ENCODE data around the gene CMSS1.

The CMSS1 gene

DNA sequence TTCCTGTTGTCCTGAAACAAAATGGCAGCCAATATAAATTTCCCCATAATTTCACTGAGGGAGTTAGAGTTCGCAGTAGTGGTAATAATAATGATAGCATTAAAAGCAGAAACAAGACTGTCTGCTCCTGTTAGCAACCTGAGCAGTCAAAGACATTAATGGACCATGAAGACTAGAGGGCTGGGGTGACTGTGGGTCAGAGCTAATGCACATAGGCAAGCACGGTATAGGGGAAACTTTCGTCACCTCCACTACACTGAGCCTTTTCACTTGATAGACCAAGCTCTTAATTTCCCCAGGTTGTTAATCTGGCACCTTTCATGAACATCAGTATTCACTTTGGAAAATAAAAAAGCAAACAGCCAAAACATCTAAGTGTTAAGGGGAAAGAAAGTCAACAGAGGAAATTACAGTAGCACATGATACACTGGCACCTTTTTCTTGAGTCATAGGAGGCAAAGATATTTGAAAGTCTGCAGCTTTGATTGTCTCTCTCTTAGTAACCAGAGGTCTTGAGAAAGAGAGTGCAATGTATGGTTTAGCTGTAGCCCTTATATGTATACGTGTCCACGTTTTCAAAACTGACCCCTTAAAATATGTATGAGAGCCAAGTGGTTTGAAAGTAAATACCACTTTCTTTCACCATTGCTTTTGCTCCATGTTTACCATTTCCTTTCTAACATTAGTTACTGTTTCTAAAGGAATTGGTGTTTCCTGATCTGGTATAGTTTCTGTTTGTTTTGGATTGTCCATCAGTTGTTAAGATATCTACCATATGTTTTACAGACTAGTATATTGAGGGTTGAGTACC is 191.8 kb downstream of the CMSS1 start:
- DNase-seq (ENCODE audit: low read depth, low spot score), result no peak
- Histone ChIP-seq H3K9me3 (ENCODE audit: insufficient read depth, low read length) (no peaks in the 10 kb centered on the region), H3K4me1 (ENCODE audit: insufficient read depth, insufficient read length) (no peaks in the 10 kb centered on the region), H3K9ac (ENCODE audit: insufficient read length, low read depth) (no peak overlapping the region), H3K4me3 (ENCODE audit: insufficient read length, low read depth) (no peak overlapping the region), H3K36me3 (ENCODE audit: insufficient read depth, insufficient read length, low read length) (no peaks in the 10 kb centered on the region), H3K27me3 (ENCODE audit: insufficient read depth, insufficient read length) (no peaks in the 10 kb centered on the region)
- no peak for TF ChIP-seq SUZ12 (IDR thresholded peaks at IDR 0.05; ENCODE audit: extremely low read depth, insufficient read depth, insufficient read length)
- no peak for TF ChIP-seq ZNF274 (IDR thresholded peaks at IDR 0.05; ENCODE audit: low read depth, low read length)
- no peak for TF ChIP-seq YY1 (IDR thresholded peaks at IDR 0.05; ENCODE audit: insufficient read depth, insufficient read length)

DNA sequence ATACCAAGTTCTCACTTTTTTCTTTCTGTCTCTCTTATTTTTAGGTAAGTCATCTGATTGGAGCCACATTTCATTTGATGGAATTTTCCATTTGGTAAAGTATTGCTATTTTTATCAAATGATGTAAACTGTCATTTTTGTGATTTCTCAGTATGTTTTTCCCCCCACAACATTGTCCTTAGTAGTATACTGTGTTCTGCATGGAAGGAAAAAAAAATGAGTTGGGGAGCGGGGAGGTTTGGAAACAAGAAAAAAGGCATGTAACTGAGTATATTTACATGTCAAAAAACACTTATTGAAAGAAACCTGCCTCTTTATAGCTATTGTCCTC is 192.4 kb downstream of the CMSS1 start:
- no peak for DNase-seq (ENCODE audit: low read depth, low spot score)
- Histone ChIP-seq H3K27me3 (ENCODE audit: insufficient read depth, insufficient read length) (no peaks in the 10 kb centered on the region), H3K4me3 (ENCODE audit: insufficient read length, low read depth) (no peak overlapping the region), H3K9me3 (ENCODE audit: insufficient read depth, low read length) (no peaks in the 10 kb centered on the region), H3K9ac (ENCODE audit: insufficient read length, low read depth) (no peak overlapping the region), H3K4me1 (ENCODE audit: insufficient read depth, insufficient read length) (no peaks in the 10 kb centered on the region), H3K36me3 (ENCODE audit: insufficient read depth, insufficient read length, low read length) (no peaks in the 10 kb centered on the region)
- no peak for TF ChIP-seq ZNF274 (IDR thresholded peaks at IDR 0.05; ENCODE audit: low read depth, low read length)
- no peak for TF ChIP-seq SUZ12 (IDR thresholded peaks at IDR 0.05; ENCODE audit: extremely low read depth, insufficient read depth, insufficient read length)
- TF ChIP-seq YY1 (IDR thresholded peaks at IDR 0.05; ENCODE audit: insufficient read depth, insufficient read length), result no peak

- H3K4me1 ChIP-seq (ENCODE audit: insufficient read depth, insufficient read length), result no peaks in the 10 kb centered on the region
- TF ChIP-seq YY1 (IDR thresholded peaks at IDR 0.05; ENCODE audit: insufficient read depth, insufficient read length) (no peak), ZNF274 (IDR thresholded peaks at IDR 0.05; ENCODE audit: low read depth, low read length) (no peak), SUZ12 (IDR thresholded peaks at IDR 0.05; ENCODE audit: extremely low read depth, insufficient read depth, insufficient read length) (no peak)
- H3K27me3 ChIP-seq (ENCODE audit: insufficient read depth, insufficient read length), result no peaks in the 10 kb centered on the region
- no peak for DNase-seq (ENCODE audit: low read depth, low spot score)
- H3K4me3 ChIP-seq (ENCODE audit: insufficient read length, low read depth), result no peak overlapping the region
- no peak overlapping the region for H3K9ac ChIP-seq (ENCODE audit: insufficient read length, low read depth)
- no peaks in the 10 kb centered on the region for H3K36me3 ChIP-seq (ENCODE audit: insufficient read depth, insufficient read length, low read length)
- no peaks in the 10 kb centered on the region for H3K9me3 ChIP-seq (ENCODE audit: insufficient read depth, low read length)
These were observed 201.1 kb downstream of the CMSS1 start for GRCh38 chr3:100018806-100019205.

- Histone ChIP-seq H3K36me3 (ENCODE audit: insufficient read depth, insufficient read length, low read length) (no peaks in the 10 kb centered on the region), H3K9me3 (ENCODE audit: insufficient read depth, low read length) (no peaks in the 10 kb centered on the region), H3K9ac (ENCODE audit: insufficient read length, low read depth) (no peak overlapping the region), H3K27me3 (ENCODE audit: insufficient read depth, insufficient read length) (no peaks in the 10 kb centered on the region), H3K4me3 (ENCODE audit: insufficient read length, low read depth) (no peak overlapping the region), H3K4me1 (ENCODE audit: insufficient read depth, insufficient read length) (no peaks in the 10 kb centered on the region)
- no peak for DNase-seq (ENCODE audit: low read depth, low spot score)
- TF ChIP-seq SUZ12 (IDR thresholded peaks at IDR 0.05; ENCODE audit: extremely low read depth, insufficient read depth, insufficient read length) (no peak), YY1 (IDR thresholded peaks at IDR 0.05; ENCODE audit: insufficient read depth, insufficient read length) (no peak), ZNF274 (IDR thresholded peaks at IDR 0.05; ENCODE audit: low read depth, low read length) (no peak)
These were observed 202.1 kb downstream of the CMSS1 start for GRCh38 chr3:100019719-100020118.

GRCh38 chr3:100020876-100021644 is 203.4 kb downstream of the CMSS1 start:
- no peaks in the 10 kb centered on the region for H3K27me3 ChIP-seq (ENCODE audit: insufficient read depth, insufficient read length)
- H3K9me3 ChIP-seq (ENCODE audit: insufficient read depth, low read length), result no peaks in the 10 kb centered on the region
- H3K4me1 ChIP-seq (ENCODE audit: insufficient read depth, insufficient read length), result no peaks in the 10 kb centered on the region
- no peak for DNase-seq (ENCODE audit: low read depth, low spot score)
- TF ChIP-seq SUZ12 (IDR thresholded peaks at IDR 0.05; ENCODE audit: extremely low read depth, insufficient read depth, insufficient read length) (no peak), YY1 (IDR thresholded peaks at IDR 0.05; ENCODE audit: insufficient read depth, insufficient read length) (no peak), ZNF274 (IDR thresholded peaks at IDR 0.05; ENCODE audit: low read depth, low read length) (no peak)
- H3K36me3 ChIP-seq (ENCODE audit: insufficient read depth, insufficient read length, low read length), result no peaks in the 10 kb centered on the region
- no peak overlapping the region for H3K4me3 ChIP-seq (ENCODE audit: insufficient read length, low read depth)
- no peak overlapping the region for H3K9ac ChIP-seq (ENCODE audit: insufficient read length, low read depth)

GRCh38 chr3:100022506-100022905 is 204.8 kb downstream of the CMSS1 start:
- H3K4me3 ChIP-seq (ENCODE audit: insufficient read length, low read depth), result no peak overlapping the region
- no peak overlapping the region for H3K9ac ChIP-seq (ENCODE audit: insufficient read length, low read depth)
- H3K27me3 ChIP-seq (ENCODE audit: insufficient read depth, insufficient read length), result no peaks in the 10 kb centered on the region
- no peaks in the 10 kb centered on the region for H3K36me3 ChIP-seq (ENCODE audit: insufficient read depth, insufficient read length, low read length)
- no peak for TF ChIP-seq YY1 (IDR thresholded peaks at IDR 0.05; ENCODE audit: insufficient read depth, insufficient read length)
- no peak for TF ChIP-seq ZNF274 (IDR thresholded peaks at IDR 0.05; ENCODE audit: low read depth, low read length)
- TF ChIP-seq SUZ12 (IDR thresholded peaks at IDR 0.05; ENCODE audit: extremely low read depth, insufficient read depth, insufficient read length), result no peak
- H3K4me1 ChIP-seq (ENCODE audit: insufficient read depth, insufficient read length), result no peaks in the 10 kb centered on the region
- no peaks in the 10 kb centered on the region for H3K9me3 ChIP-seq (ENCODE audit: insufficient read depth, low read length)
- no peak for DNase-seq (ENCODE audit: low read depth, low spot score)

DNA sequence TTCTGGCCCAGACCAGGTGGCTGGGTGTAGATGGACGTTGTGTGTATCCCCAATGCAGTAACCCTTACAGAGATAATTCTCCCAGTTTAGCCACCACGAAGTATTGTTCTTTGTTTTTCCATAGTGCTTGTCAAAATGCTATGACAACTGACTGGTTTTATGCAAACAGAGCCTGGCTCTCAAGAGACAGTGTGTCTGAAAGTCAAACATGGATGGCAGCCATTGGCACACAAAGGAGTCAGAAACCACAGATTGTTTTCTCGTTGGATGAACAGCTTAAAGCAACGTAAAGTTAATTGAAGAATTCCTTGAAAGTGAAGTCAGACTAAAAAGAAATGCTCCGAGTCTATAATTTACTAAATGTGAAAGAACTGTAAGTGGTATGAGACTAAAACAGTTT is 205.5 kb downstream of the CMSS1 start:
- no peak overlapping the region for H3K9ac ChIP-seq (ENCODE audit: insufficient read length, low read depth)
- no peaks in the 10 kb centered on the region for H3K36me3 ChIP-seq (ENCODE audit: insufficient read depth, insufficient read length, low read length)
- no peak overlapping the region for H3K4me3 ChIP-seq (ENCODE audit: insufficient read length, low read depth)
- H3K4me1 ChIP-seq (ENCODE audit: insufficient read depth, insufficient read length), result no peaks in the 10 kb centered on the region
- no peaks in the 10 kb centered on the region for H3K27me3 ChIP-seq (ENCODE audit: insufficient read depth, insufficient read length)
- TF ChIP-seq YY1 (IDR thresholded peaks at IDR 0.05; ENCODE audit: insufficient read depth, insufficient read length), result no peak
- TF ChIP-seq ZNF274 (IDR thresholded peaks at IDR 0.05; ENCODE audit: low read depth, low read length), result no peak
- no peak for TF ChIP-seq SUZ12 (IDR thresholded peaks at IDR 0.05; ENCODE audit: extremely low read depth, insufficient read depth, insufficient read length)
- no peak for DNase-seq (ENCODE audit: low read depth, low spot score)
- no peaks in the 10 kb centered on the region for H3K9me3 ChIP-seq (ENCODE audit: insufficient read depth, low read length)
